ENCODE data around the gene TMEM161B. TPM values are rescaled to one million over a fixed set of nuclear protein-coding genes. Genes with fewer than 3 reads are reported as not detected.
"Not testable (repeated sequence)": the region's sequence is repeated elsewhere in the genome, so short reads cannot be mapped to it uniquely, and the experiment has no call there.

The TMEM161B gene
- total RNA-seq, 2 donors from 2014 or later: 27.2 to 31.1 TPM

- Mint-ChIP-seq H3K36me3 (ENCODE audit: insufficient read depth in 2 of 2) (peaks cover 3 to 6% of the 10 kb centered on the region in 2 donors), H3K9me3 (peaks cover 0 to 2% of the 10 kb centered on the region in 2 donors), H3K4me3 (no peak overlapping the region), H3K27me3 (ENCODE audit: low read depth) (no peaks in the 10 kb centered on the region), H3K27ac (no peak overlapping the region), H3K4me1 (ENCODE audit: low read depth) (peaks cover 57% of the 10 kb centered on the region)
- DNase-seq: no peak
- ATAC-seq (replicated peaks in 1 of 2): no peak
Observed at GRCh38 chr5:88244686-88245085, 24.0 kb downstream of the TMEM161B start.

- H3K4me1 Mint-ChIP-seq (ENCODE audit: low read depth): peaks cover 55% of the 10 kb centered on the region
- DNase-seq: not testable (repeated sequence)
Observed at GRCh38 chr5:88243493-88243892, 25.2 kb downstream of the TMEM161B start.

GRCh38 chr5:88238732-88239131, 29.9 kb downstream of the TMEM161B start:
- peaks cover 34% of the 10 kb centered on the region for H3K4me1 Mint-ChIP-seq (ENCODE audit: low read depth)
- no peak overlapping the region for H3K4me3 Mint-ChIP-seq
- DNase-seq (no peak), ATAC-seq (replicated peaks in 1 of 2) (no peak)
- no peaks in the 10 kb centered on the region for H3K9me3 Mint-ChIP-seq
- H3K36me3 Mint-ChIP-seq (ENCODE audit: insufficient read depth in 2 of 2): peaks cover 2 to 6% of the 10 kb centered on the region in 2 donors
- H3K27ac Mint-ChIP-seq: no peak overlapping the region
- H3K27me3 Mint-ChIP-seq (ENCODE audit: low read depth): no peaks in the 10 kb centered on the region

More at GRCh38 chr5:88243493-88243892, 25.2 kb downstream of the TMEM161B start:
- H3K9me3 Mint-ChIP-seq; H3K27ac Mint-ChIP-seq; ATAC-seq (replicated peaks in 1 of 2); H3K27me3 Mint-ChIP-seq (ENCODE audit: low read depth); H3K4me3 Mint-ChIP-seq; H3K36me3 Mint-ChIP-seq (ENCODE audit: insufficient read depth in 2 of 2): not testable (repeated sequence)

GRCh38 chr5:88236866-88237642, 31.6 kb downstream of the TMEM161B start:
- peaks cover 8 to 9% of the 10 kb centered on the region in 2 donors for H3K36me3 Mint-ChIP-seq (ENCODE audit: insufficient read depth in 2 of 2)
- peaks cover 30% of the 10 kb centered on the region for H3K4me1 Mint-ChIP-seq (ENCODE audit: low read depth)
- no peaks in the 10 kb centered on the region for H3K27me3 Mint-ChIP-seq (ENCODE audit: low read depth)
- ATAC-seq (replicated peaks in 1 of 2): peak; percentile 68 to 94
- no peak overlapping the region for H3K4me3 Mint-ChIP-seq
- H3K27ac Mint-ChIP-seq: peak overlapping the region; percentile 2
- DNase-seq: no peak
- H3K9me3 Mint-ChIP-seq: no peaks in the 10 kb centered on the region

- Mint-ChIP-seq H3K36me3 (ENCODE audit: insufficient read depth in 2 of 2) (peaks cover 8 to 10% of the 10 kb centered on the region in 2 donors), H3K4me3 (no peak overlapping the region), H3K27me3 (ENCODE audit: low read depth) (no peaks in the 10 kb centered on the region), H3K27ac (no peak overlapping the region), H3K9me3 (no peaks in the 10 kb centered on the region), H3K4me1 (ENCODE audit: low read depth) (peaks cover 24% of the 10 kb centered on the region)
- no peak for DNase-seq
- no peak for ATAC-seq (replicated peaks in 1 of 2)
Observed at GRCh38 chr5:88235828-88236227, 32.8 kb downstream of the TMEM161B start.

- Mint-ChIP-seq H3K27ac (no peak overlapping the region), H3K9me3 (no peaks in the 10 kb centered on the region), H3K4me1 (ENCODE audit: low read depth) (peaks cover 24% of the 10 kb centered on the region), H3K27me3 (ENCODE audit: low read depth) (no peaks in the 10 kb centered on the region), H3K36me3 (ENCODE audit: insufficient read depth in 2 of 2) (peaks cover 8 to 10% of the 10 kb centered on the region in 2 donors), H3K4me3 (no peak overlapping the region)
- no peak for ATAC-seq (replicated peaks in 1 of 2)
- DNase-seq: no peak
Observed at GRCh38 chr5:88235346-88235745, 33.3 kb downstream of the TMEM161B start.

GRCh38 chr5:88230546-88231066, 38.0 kb downstream of the TMEM161B start:
- H3K4me3 Mint-ChIP-seq: no peak overlapping the region
- no peak for ATAC-seq (replicated peaks in 1 of 2)
- H3K27ac Mint-ChIP-seq: no peak overlapping the region
- H3K36me3 Mint-ChIP-seq (ENCODE audit: insufficient read depth in 2 of 2): peaks cover 8 to 15% of the 10 kb centered on the region in 2 donors
- no peaks in the 10 kb centered on the region for H3K27me3 Mint-ChIP-seq (ENCODE audit: low read depth)
- no peaks in the 10 kb centered on the region for H3K9me3 Mint-ChIP-seq
- DNase-seq: no peak
- peaks cover under 1% of the 10 kb centered on the region for H3K4me1 Mint-ChIP-seq (ENCODE audit: low read depth)

GRCh38 chr5:88226881-88227450, 41.7 kb downstream of the TMEM161B start:
- DNase-seq (no peak), ATAC-seq (replicated peaks in 1 of 2) (no peak)
- Mint-ChIP-seq H3K27ac (peak overlapping the region; percentile 38), H3K27me3 (ENCODE audit: low read depth) (no peaks in the 10 kb centered on the region), H3K9me3 (no peaks in the 10 kb centered on the region), H3K36me3 (ENCODE audit: insufficient read depth in 2 of 2) (peaks cover 0 to 10% of the 10 kb centered on the region in 2 donors), H3K4me1 (ENCODE audit: low read depth) (no peaks in the 10 kb centered on the region), H3K4me3 (no peak overlapping the region)

GRCh38 chr5:88214655-88215054, 54.0 kb downstream of the TMEM161B start:
- no peak overlapping the region for H3K27ac Mint-ChIP-seq
- H3K4me1 Mint-ChIP-seq (ENCODE audit: low read depth): no peaks in the 10 kb centered on the region
- DNase-seq (no peak), ATAC-seq (replicated peaks in 1 of 2) (no peak)
- no peaks in the 10 kb centered on the region for H3K27me3 Mint-ChIP-seq (ENCODE audit: low read depth)
- H3K4me3 Mint-ChIP-seq: no peak overlapping the region
- H3K9me3 Mint-ChIP-seq: no peaks in the 10 kb centered on the region
- H3K36me3 Mint-ChIP-seq (ENCODE audit: insufficient read depth in 2 of 2): peaks cover 8 to 47% of the 10 kb centered on the region in 2 donors

GRCh38 chr5:88207575-88207974, 61.1 kb downstream of the TMEM161B start:
- H3K27me3 Mint-ChIP-seq (ENCODE audit: low read depth): no peaks in the 10 kb centered on the region
- ATAC-seq (replicated peaks in 1 of 2) (no peak), DNase-seq (no peak)
- no peaks in the 10 kb centered on the region for H3K9me3 Mint-ChIP-seq
- peaks cover 5 to 24% of the 10 kb centered on the region in 2 donors for H3K36me3 Mint-ChIP-seq (ENCODE audit: insufficient read depth in 2 of 2)
- H3K4me1 Mint-ChIP-seq (ENCODE audit: low read depth): peaks cover 13% of the 10 kb centered on the region
- no peak overlapping the region for H3K27ac Mint-ChIP-seq
- H3K4me3 Mint-ChIP-seq: no peak overlapping the region

- Mint-ChIP-seq H3K4me3 (peak overlapping the region; percentile 46 to 47), H3K27me3 (ENCODE audit: low read depth) (no peaks in the 10 kb centered on the region), H3K36me3 (ENCODE audit: insufficient read depth in 2 of 2) (peaks cover 4 to 20% of the 10 kb centered on the region in 2 donors), H3K27ac (peak overlapping the region; percentile 87), H3K4me1 (ENCODE audit: low read depth) (peaks cover 13% of the 10 kb centered on the region), H3K9me3 (no peaks in the 10 kb centered on the region)
- ATAC-seq (replicated peaks in 1 of 2) (peak; percentile 96 to 99), DNase-seq (peak; percentile 35 to 38)
Observed at GRCh38 chr5:88203981-88204750, 64.5 kb downstream of the TMEM161B start.

- peaks cover 0 to 2% of the 10 kb centered on the region in 2 donors for H3K9me3 Mint-ChIP-seq
- no peak overlapping the region for H3K27ac Mint-ChIP-seq
- no peak overlapping the region for H3K4me3 Mint-ChIP-seq
- no peaks in the 10 kb centered on the region for H3K27me3 Mint-ChIP-seq (ENCODE audit: low read depth)
- DNase-seq (no peak), ATAC-seq (replicated peaks in 1 of 2) (no peak)
- H3K4me1 Mint-ChIP-seq (ENCODE audit: low read depth): no peaks in the 10 kb centered on the region
- H3K36me3 Mint-ChIP-seq (ENCODE audit: insufficient read depth in 2 of 2): peaks cover 10 to 38% of the 10 kb centered on the region in 2 donors
Observed at GRCh38 chr5:88195636-88196035, 73.0 kb downstream of the TMEM161B start.

- DNase-seq: no peak
- ATAC-seq (replicated peaks in 1 of 2): no peak
- Mint-ChIP-seq H3K4me1 (ENCODE audit: low read depth) (no peaks in the 10 kb centered on the region), H3K27ac (no peak overlapping the region), H3K9me3 (peaks cover 0 to 2% of the 10 kb centered on the region in 2 donors), H3K27me3 (ENCODE audit: low read depth) (no peaks in the 10 kb centered on the region), H3K36me3 (ENCODE audit: insufficient read depth in 2 of 2) (peaks cover 16 to 43% of the 10 kb centered on the region in 2 donors), H3K4me3 (no peak overlapping the region)
Observed at GRCh38 chr5:88193896-88194295, 74.7 kb downstream of the TMEM161B start.

Data from activated T-cell treated with anti-CD3 and anti-CD28 coated beads, Interleukin-2, amount 50 U/mL, for 72 hours (primary cell).